Kidney capillary endothelial cell (primary cell): ENCODE data around the gene SUCO.
"Not testable (repeated sequence)": the region's sequence is repeated elsewhere in the genome, so short reads cannot be mapped to it uniquely, and the experiment has no call there.

Experiments used
- DNase-seq: peaks from one replicate; pipeline ENCODE4 v3.0.0-alpha.2; 2018; ENCODE audit warnings: low spot score

The SUCO gene, protein sequence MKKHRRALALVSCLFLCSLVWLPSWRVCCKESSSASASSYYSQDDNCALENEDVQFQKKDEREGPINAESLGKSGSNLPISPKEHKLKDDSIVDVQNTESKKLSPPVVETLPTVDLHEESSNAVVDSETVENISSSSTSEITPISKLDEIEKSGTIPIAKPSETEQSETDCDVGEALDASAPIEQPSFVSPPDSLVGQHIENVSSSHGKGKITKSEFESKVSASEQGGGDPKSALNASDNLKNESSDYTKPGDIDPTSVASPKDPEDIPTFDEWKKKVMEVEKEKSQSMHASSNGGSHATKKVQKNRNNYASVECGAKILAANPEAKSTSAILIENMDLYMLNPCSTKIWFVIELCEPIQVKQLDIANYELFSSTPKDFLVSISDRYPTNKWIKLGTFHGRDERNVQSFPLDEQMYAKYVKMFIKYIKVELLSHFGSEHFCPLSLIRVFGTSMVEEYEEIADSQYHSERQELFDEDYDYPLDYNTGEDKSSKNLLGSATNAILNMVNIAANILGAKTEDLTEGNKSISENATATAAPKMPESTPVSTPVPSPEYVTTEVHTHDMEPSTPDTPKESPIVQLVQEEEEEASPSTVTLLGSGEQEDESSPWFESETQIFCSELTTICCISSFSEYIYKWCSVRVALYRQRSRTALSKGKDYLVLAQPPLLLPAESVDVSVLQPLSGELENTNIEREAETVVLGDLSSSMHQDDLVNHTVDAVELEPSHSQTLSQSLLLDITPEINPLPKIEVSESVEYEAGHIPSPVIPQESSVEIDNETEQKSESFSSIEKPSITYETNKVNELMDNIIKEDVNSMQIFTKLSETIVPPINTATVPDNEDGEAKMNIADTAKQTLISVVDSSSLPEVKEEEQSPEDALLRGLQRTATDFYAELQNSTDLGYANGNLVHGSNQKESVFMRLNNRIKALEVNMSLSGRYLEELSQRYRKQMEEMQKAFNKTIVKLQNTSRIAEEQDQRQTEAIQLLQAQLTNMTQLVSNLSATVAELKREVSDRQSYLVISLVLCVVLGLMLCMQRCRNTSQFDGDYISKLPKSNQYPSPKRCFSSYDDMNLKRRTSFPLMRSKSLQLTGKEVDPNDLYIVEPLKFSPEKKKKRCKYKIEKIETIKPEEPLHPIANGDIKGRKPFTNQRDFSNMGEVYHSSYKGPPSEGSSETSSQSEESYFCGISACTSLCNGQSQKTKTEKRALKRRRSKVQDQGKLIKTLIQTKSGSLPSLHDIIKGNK (N-terminal part only)

DNA sequence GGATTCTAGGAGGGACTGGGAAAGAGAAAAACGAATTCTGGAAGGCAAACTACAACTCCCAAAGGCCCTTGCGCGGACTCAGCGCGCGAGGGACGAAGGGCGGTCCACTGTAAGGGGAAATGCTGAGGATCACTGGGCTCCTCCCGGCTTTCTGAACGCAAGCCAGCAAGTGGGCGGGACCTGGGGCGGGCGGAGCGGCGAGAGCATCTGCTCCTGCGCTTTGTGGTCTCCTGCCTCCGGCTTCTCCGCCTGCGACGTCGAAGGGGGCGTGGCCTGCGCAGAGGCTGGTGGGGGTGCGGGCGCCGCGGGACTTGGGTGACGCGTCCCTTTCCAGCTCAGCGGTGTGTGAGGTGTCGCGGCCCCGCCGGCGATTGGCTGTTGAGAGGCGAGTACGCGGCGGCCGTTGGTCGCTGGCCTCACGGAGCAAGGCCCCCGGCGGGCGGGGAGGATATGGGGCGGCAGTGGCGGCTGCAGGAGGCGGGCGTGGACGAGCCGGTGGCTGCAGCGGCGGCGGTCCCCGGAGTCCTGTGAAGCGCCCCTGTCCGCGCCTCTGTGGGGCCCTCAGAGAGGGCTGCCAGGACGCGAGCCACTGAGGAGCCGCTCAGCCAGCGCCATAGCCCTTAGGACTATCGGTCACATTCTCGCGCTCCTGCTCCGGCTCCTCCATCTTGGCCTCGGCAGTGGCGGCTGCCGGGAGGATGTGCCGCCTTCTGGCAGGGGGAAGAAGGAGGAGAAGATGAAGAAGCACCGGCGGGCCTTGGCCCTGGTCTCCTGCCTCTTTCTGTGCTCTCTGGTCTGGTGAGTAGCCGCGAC, at the start of gene SUCO:
TSS of gene SUCO (plus strand) at position 451 of the 813 bp plus-strand sequence. CDS start at position 737, 286 bp downstream.
- DNase-seq, result peak; percentile 99

DNA sequence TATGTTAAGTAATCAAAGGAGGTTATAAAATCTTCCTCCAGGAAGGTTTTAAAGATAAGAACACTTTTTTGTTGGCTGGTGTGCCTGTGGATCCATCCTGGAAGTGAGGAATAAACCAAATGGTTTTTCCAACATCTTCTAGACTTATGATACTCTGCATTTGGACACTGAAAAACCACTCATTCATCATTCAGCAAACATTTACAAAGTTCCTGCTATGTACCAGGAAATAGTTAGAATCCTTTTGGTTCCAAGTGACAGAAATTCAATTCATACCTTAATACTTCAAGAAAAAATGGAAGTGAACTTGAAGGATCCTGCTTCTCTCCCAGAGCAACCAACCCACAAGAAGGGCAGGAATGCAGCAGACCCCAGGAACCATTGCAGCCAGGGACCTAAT, 49.5 kb upstream of the SUCO start:
- DNase-seq, result no peak

DNA sequence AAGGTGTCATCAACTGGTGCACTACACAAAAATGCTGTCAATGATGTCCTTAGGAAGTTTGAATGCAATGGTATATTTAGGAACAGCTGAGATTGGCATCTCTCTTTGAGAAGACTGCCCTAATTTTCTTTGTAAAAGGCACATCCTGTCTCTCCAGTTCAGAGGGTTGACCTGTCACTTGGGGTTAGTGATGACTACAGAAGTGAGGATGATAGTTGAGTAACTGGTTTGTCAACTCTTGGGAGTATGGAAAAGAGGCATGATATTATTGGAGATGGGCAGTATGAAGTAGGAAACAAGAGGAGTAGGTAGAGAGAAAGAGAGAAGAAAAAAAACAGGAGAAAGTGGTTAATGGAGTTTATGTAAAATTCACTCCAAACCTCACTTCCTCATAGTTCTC, 48.7 kb upstream of the SUCO start:
- no peak for DNase-seq

DNA sequence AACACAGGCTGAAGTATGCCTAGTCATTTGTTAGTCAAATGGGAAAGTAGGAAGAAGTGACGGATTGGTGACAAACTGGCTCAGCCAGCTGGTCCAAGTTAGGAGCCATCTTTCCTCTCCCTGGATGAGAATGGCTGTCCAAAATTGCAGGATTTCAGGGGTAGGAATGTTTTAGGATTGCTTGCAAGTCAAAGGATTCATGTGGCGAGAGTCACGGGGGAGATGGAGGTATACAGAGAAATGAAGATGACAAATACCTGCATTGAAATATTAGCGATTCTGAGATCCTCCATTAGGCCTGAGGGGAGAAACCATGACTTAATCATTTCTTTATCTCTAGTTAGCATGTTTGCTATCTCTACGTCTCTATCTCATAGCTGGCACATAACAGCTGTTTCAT, 47.3 kb upstream of the SUCO start:
- DNase-seq, result no peak

DNA sequence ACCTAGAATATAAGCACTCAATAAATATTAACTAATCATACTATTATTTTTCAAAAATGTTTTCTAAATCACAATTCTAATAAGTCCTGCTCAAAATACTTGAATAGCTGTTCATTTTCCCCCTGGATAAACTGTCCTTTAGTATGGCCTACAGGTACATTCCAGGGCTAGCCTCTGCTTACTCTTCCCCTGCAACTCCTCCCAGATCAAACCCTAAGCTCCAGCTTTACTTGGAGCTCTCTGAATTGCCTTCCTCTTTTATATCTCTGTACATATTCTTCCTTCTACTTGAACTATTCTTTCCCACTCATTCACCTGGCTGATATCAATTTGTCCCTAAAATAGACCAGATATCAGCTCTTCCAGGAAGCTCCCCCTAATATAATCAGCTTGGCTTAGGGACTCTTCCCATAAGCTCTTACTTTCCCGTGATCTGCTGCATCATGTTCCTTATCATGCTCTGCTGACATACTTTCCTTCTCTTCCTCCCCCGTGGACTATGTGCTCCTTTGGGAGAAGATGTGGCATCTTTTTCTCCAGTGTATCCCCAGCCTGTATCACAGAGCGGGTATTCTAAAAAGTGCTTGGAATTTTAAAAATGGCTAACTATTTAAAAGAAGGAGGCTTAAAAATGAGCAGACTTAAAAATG, 46.0 kb upstream of the SUCO start:
- no peak for DNase-seq

DNA sequence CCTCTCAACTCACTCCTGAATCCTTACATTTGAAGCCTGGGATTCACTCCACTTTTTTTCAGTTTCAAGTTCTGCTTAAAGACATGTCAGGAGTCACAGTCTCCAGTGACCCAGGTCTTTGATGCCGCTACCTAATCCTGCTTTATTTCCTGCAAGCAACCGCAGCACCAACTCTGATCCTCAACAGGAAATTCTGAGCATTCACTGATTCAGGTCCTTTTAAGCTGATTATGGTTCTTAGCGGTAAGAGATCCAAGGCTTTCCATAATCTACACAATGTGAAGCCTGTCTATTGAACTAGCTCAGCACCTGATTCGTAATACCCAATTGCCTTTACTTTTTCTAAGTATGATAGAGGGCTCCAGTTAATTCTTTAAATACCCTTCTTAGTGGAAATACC, 45.4 kb upstream of the SUCO start:
- no peak for DNase-seq

DNA sequence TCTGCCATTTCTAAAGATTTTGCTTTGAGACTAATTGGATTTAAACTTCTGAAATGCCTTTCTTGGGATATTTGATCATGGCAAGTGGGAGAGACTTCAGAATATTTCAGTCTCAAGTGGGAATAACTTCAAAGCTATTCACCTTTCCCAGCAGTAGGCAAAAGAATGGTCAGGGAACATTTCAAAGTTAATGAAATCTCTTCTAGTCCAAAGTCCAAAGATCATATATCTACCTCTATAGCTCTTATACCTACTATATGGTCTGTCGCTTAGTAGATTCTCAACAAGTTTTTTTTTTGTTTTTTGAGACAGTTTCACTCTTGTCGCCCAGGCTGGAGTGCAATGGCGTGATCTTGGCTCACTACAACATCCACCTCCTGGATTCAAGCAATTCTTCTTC, 44.6 kb upstream of the SUCO start:
- no peak for DNase-seq

GRCh38 chr1:172489847-172490246, 43.1 kb upstream of the SUCO start:
- no peak for DNase-seq

- no peak for DNase-seq
These were observed 40.5 kb upstream of the SUCO start for GRCh38 chr1:172492421-172492820.

DNA sequence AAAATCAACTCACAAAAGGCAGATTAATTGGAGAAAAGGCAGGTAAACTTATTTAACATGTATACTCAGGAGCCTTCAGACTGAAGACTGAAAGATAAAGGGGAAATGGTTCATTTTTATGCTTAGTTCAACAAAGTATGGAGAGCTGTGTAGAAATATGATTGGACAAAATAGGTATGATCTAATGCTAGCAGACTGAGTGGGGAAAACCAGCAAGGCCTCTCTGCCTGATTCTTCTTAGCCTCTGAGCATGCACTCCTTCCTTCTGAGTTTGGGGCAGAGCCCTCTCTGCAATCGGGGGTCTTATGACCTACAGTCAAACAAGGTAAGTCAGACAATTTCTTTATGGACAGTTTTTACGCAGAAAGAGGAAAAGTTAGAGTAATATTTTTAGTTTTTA, 38.8 kb upstream of the SUCO start:
- DNase-seq, result no peak

DNA sequence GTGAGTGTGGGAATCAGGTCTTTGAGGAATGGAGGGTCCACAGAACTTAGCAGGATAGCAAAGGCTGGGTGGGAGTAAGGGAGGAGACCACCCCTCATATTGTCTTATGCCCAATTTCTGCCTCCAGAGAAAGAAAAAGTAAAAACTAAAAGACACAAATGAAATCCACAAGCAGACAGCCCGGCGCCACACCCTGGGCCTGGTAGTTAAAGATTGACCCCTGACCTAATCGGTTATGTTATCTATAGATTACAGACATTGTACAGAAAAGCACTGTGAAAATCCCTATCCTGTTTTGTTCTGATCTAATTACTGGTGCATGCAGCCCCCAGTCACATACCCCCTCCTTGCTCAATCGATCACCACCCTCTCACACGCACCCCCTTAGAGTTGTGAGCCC, 36.8 kb upstream of the SUCO start:
- not testable (repeated sequence) for DNase-seq

GRCh38 chr1:172496678-172497077, 36.3 kb upstream of the SUCO start:
- DNase-seq, result no peak

- DNase-seq, result no peak
These were observed 35.7 kb upstream of the SUCO start for GRCh38 chr1:172497230-172497629.

- no peak for DNase-seq
These were observed 34.1 kb upstream of the SUCO start for GRCh38 chr1:172498857-172499256.

DNA sequence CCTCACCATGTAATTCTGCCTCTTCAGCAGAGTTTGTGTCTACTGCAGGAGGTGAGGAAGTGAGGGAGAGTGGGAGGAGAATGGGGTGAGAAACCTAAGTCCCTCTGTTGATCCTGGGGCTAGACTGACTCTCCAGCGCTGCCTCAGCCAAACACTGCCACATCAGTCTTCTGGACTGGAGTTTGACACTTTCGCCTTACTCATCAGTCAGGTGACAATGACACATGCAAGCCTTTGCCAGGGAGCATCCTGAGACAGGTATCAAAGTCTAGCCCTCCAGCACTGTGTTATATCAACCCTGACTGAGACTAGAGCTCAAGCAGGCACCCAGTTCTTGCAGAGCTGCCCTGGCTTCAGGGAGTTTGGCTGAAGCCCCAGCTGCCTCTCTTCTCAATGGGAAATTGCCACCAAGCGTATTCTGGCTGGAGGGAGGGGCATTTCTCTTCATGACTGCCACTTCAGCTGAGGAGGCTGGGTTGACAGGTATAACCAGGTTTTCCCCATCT, 33.3 kb upstream of the SUCO start:
- DNase-seq, result no peak

DNA sequence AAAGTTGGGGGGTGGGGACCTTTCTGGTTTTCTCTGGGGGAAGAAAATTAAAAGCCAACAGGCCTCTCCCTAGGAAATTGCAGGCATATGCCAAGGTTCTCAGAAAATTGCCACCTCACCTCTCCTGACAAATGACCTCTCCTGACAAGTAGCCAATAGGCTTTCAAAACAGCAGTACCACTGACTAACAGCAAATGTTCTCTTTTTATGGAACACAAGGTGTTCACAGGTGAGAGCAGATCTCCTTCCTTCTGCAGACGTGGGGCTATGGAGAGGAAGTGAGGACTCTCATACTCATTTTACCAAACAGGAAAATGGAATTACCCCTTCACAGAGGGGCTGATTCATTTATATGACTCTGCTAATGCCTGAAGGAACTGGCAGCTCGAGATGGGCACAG, 32.7 kb upstream of the SUCO start:
- DNase-seq, result no peak

DNA sequence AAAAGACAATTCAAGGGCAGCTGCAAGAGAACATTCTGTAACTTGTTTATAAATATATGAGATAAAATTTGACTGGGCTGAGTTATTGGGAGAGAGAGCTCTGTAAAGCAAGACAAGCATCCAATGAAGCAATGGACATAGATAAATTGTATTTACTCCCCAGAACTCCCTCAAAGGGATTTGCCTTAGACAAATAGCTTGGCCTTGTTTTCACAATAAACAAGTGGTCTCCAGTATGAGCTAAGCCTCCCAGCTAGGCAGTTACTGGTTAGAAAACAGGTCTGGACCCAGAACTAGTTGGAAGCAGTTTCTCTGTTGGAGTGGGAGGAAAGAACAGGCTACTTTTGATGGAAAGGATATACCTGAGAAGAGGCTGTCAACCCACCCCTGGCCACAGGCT, 25.2 kb upstream of the SUCO start:
- no peak for DNase-seq

- DNase-seq, result no peak
These were observed 22.5 kb upstream of the SUCO start for GRCh38 chr1:172510479-172510878.

DNA sequence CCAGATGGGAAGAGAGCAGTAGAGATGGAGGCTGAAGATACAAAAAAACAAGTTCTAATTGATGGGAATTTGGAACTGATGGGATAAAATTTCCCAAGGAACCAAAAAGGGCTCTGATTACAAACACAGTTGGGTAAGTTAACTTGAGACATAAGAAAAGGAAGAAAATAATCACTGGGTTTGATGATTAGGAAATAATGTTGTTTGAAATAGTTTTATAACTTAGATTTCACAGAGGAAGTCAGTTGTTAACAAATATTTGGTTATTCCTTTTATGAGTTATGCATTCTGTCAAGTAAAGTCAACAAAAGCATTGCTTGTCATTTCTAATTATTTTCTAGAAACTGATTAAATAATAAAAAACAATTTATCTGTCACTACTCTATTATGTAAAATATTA, 20.4 kb upstream of the SUCO start:
- no peak for DNase-seq

DNA sequence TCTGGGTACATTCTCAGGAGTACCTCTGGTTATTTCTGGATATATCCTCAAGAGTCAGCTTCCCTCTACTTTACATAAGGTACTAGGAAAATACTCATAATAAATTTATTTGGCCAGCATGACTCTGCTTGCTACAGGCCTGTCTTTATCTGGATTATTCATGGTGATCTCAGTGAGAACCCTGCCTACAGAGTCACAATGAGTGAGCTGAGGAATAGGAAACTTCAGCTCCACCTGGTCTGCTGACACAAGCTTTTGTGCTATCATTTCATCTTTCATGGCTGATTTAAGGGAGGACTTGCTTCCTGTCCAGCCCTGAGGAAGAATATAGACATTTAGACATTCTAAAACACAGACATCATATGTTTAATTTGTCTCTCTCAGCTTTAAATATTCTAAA, 19.5 kb upstream of the SUCO start:
- peak; percentile 25 for DNase-seq

DNA sequence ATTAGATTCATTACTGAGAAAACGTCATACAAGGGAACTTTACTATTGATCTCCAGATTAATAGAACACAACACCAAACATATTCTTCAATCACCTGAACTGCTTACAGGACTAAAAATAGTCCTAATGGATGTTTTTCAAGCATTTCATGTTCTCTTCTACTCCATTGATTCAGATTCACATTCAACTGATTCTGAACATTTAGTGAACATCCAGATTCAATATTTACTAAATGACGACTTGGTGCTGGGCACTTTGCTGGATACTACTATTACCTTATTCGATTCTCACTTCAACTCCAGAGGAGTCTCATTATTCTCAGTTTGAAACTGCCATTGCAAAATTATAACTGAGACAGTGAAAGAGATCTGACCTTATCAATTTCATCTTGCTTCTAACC, 18.8 kb upstream of the SUCO start:
- DNase-seq, result no peak
